Muscle layer of colon (tissue), 2 donors: Measurements from ENCODE around the gene IL13.
"Not testable (repeated sequence)": the region's sequence is repeated elsewhere in the genome, so short reads cannot be mapped to it uniquely, and the experiment has no call there.

ENCODE experiments used
- H3K27ac ChIP-seq: one replicate; pipeline ENCODE4 v1.7.0; 2013; ENCODE audit warnings: low read depth, mild to moderate bottlenecking, low read length, moderate library complexity
- H3K27me3 ChIP-seq, 2 donors: one replicate each; pipeline ENCODE4 v1.7.0; 2013; ENCODE audit warnings: low read length in 2 of 2, mild to moderate bottlenecking in 2 of 2; ENCODE audit not compliant: insufficient read depth in 2 of 2, control insufficient read depth in 1 of 2
- H3K36me3 ChIP-seq: one replicate; pipeline ENCODE4 v1.7.0; 2013; ENCODE audit warnings: mild to moderate bottlenecking, low read length; ENCODE audit not compliant: insufficient read depth
- H3K4me1 ChIP-seq: one replicate; pipeline ENCODE4 v1.7.0; 2013; ENCODE audit warnings: mild to moderate bottlenecking, low read length; ENCODE audit not compliant: insufficient read depth
- H3K4me3 ChIP-seq, 2 donors: one replicate each; pipeline ENCODE4 v1.7.0; 2013; ENCODE audit warnings: low read length in 2 of 2, low read depth in 1 of 2, mild to moderate bottlenecking in 1 of 2, moderate library complexity in 1 of 2
- H3K9ac ChIP-seq: one replicate; pipeline ENCODE4 v1.7.0; 2013; ENCODE audit warnings: low read length
- H3K9me3 ChIP-seq: one replicate; pipeline ENCODE4 v1.7.0; 2013; ENCODE audit warnings: mild to moderate bottlenecking, low read length
- donor health status: abdominal sarcoma.
- donor health status: Adenocarcinoma of cecum.

The IL13 gene

GRCh38 chr5:132657676-132658380, at the start of gene IL13:
IL13 (plus strand) TSS chr5:132658173; CDS start chr5:132658187, 14 bp downstream.
- H3K4me1 ChIP-seq = peaks cover 8% of the 10 kb centered on the region
- H3K9me3 ChIP-seq = no peaks in the 10 kb centered on the region
- H3K9ac ChIP-seq = no peak within 1 kb of the TSS
- no peak within 1 kb of the TSS for H3K27ac ChIP-seq
- no peak within 1 kb of the TSS for H3K4me3 ChIP-seq
- H3K36me3 ChIP-seq = no peaks in the 10 kb centered on the region
- peaks cover 12 to 32% of the 10 kb centered on the region in 2 donors for H3K27me3 ChIP-seq

- no peaks in the 10 kb centered on the region for H3K27me3 ChIP-seq
Observed at GRCh38 chr5:132611965-132612364, 46.0 kb upstream of the IL13 start.

GRCh38 chr5:132612846-132613245, 45.1 kb upstream of the IL13 start:
- no peaks in the 10 kb centered on the region for H3K4me1 ChIP-seq
- no peak overlapping the region for H3K27ac ChIP-seq
- no peak overlapping the region for H3K4me3 ChIP-seq
- H3K27me3 ChIP-seq = no peaks in the 10 kb centered on the region
- no peak overlapping the region for H3K9ac ChIP-seq
- H3K36me3 ChIP-seq = peaks cover 43% of the 10 kb centered on the region
- H3K9me3 ChIP-seq = no peaks in the 10 kb centered on the region

More at GRCh38 chr5:132611965-132612364, 46.0 kb upstream of the IL13 start:
- H3K4me3 ChIP-seq = no peak overlapping the region
- no peaks in the 10 kb centered on the region for H3K9me3 ChIP-seq
- no peaks in the 10 kb centered on the region for H3K4me1 ChIP-seq
- H3K27ac ChIP-seq = no peak overlapping the region
- H3K36me3 ChIP-seq = peaks cover 37% of the 10 kb centered on the region
- H3K9ac ChIP-seq = no peak overlapping the region

GRCh38 chr5:132621699-132622098, 36.3 kb upstream of the IL13 start:
- no peak overlapping the region for H3K9ac ChIP-seq
- no peak overlapping the region for H3K4me3 ChIP-seq
- no peaks in the 10 kb centered on the region for H3K27me3 ChIP-seq
- H3K4me1 ChIP-seq = no peaks in the 10 kb centered on the region
- no peaks in the 10 kb centered on the region for H3K9me3 ChIP-seq
- H3K27ac ChIP-seq = no peak overlapping the region
- peaks cover 39% of the 10 kb centered on the region for H3K36me3 ChIP-seq

- H3K4me1 ChIP-seq = no peaks in the 10 kb centered on the region
- peaks cover 30% of the 10 kb centered on the region for H3K36me3 ChIP-seq
- H3K9me3 ChIP-seq = no peaks in the 10 kb centered on the region
- H3K9ac ChIP-seq = no peak overlapping the region
- H3K27me3 ChIP-seq = no peaks in the 10 kb centered on the region
- H3K27ac ChIP-seq = no peak overlapping the region
- no peak overlapping the region for H3K4me3 ChIP-seq
Observed at GRCh38 chr5:132622608-132623007, 35.4 kb upstream of the IL13 start.

- Histone ChIP-seq H3K4me1 (no peaks in the 10 kb centered on the region), H3K27me3 (no peaks in the 10 kb centered on the region), H3K9me3 (no peaks in the 10 kb centered on the region), H3K36me3 (peaks cover 13% of the 10 kb centered on the region), H3K9ac (no peak overlapping the region), H3K4me3 (no peak overlapping the region), H3K27ac (no peak overlapping the region)
Observed at GRCh38 chr5:132627470-132627869, 30.5 kb upstream of the IL13 start.

GRCh38 chr5:132628814-132629213, 29.2 kb upstream of the IL13 start:
- Histone ChIP-seq H3K9ac (no peak overlapping the region), H3K4me3 (no peak overlapping the region), H3K27ac (no peak overlapping the region), H3K4me1 (no peaks in the 10 kb centered on the region), H3K9me3 (no peaks in the 10 kb centered on the region), H3K36me3 (peaks cover 5% of the 10 kb centered on the region), H3K27me3 (no peaks in the 10 kb centered on the region)

- Histone ChIP-seq H3K27ac (no peak overlapping the region), H3K9ac (no peak overlapping the region), H3K4me3 (no peak overlapping the region), H3K36me3 (peaks cover 5% of the 10 kb centered on the region), H3K9me3 (no peaks in the 10 kb centered on the region), H3K4me1 (no peaks in the 10 kb centered on the region), H3K27me3 (no peaks in the 10 kb centered on the region)
Observed at GRCh38 chr5:132629230-132629944, 28.6 kb upstream of the IL13 start.

- not testable (repeated sequence) for H3K27ac ChIP-seq, H3K4me3 ChIP-seq, H3K4me1 ChIP-seq, H3K9ac ChIP-seq, H3K9me3 ChIP-seq, H3K27me3 ChIP-seq
- peaks cover 15% of the 10 kb centered on the region for H3K36me3 ChIP-seq
Observed at GRCh38 chr5:132633587-132633986, 24.4 kb upstream of the IL13 start.

GRCh38 chr5:132635873-132636272, 22.1 kb upstream of the IL13 start:
- H3K27ac ChIP-seq = no peak overlapping the region
- H3K4me1 ChIP-seq = no peaks in the 10 kb centered on the region
- H3K27me3 ChIP-seq = no peaks in the 10 kb centered on the region
- H3K4me3 ChIP-seq = no peak overlapping the region
- peaks cover 27% of the 10 kb centered on the region for H3K36me3 ChIP-seq
- no peak overlapping the region for H3K9ac ChIP-seq
- no peaks in the 10 kb centered on the region for H3K9me3 ChIP-seq

GRCh38 chr5:132637241-132637640, 20.7 kb upstream of the IL13 start:
- H3K9me3 ChIP-seq = no peaks in the 10 kb centered on the region
- H3K36me3 ChIP-seq = peaks cover 40% of the 10 kb centered on the region
- no peaks in the 10 kb centered on the region for H3K4me1 ChIP-seq
- H3K9ac ChIP-seq = no peak overlapping the region
- H3K27me3 ChIP-seq = no peaks in the 10 kb centered on the region
- H3K4me3 ChIP-seq = no peak overlapping the region
- H3K27ac ChIP-seq = no peak overlapping the region
